K562 (cell line): ENCODE results near the gene TIGD1. TPM values are rescaled to one million over a fixed set of nuclear protein-coding genes. Genes with fewer than 3 reads are reported as not detected.

ENCODE experiments used
- ATAC-seq: fragments of 200-7000 bp; cut with Tn5 transposase; 3 replicates; pipeline ENCODE4 v1.9.1; 2020; ENCODE audit warnings: moderate library complexity
- BruUV-seq: library from RNA; stranded (reverse); fragments of 400-500 nt; replicated peaks from 2 replicates; lab custom pipeline; 2021; lab: Mats Ljungman, UMichigan
- CTCF ChIA-PET: fragments of 300-600 bp; formaldehyde crosslinking; extraction: SDS; loops from one replicate; lab custom pipeline; 2021; ENCODE audit warnings: low intra/inter-chr PET ratio; lab: Yijun Ruan, JAX
- POLR2A ChIA-PET: fragments of 300-600, 350-650 bp; sonication (Branson Sonifier 250); formaldehyde crosslinking; extraction: SDS; loops from one replicate; lab custom pipeline; 2021; ENCODE audit warnings: antibody characterized with exemption, inconsistent platforms; lab: Yijun Ruan, JAX
- DNase-seq, 4 experiments: peaks; one replicate each; pipeline versions ENCODE4 v3.0.0 to v3.0.0-alpha.2; 2011 to 2018; ENCODE audit warnings: low spot score in 3 of 4, mixed read lengths in 3 of 4; ENCODE audit errors: extremely low read depth in 1 of 4
- FAIRE-seq: peaks from 2 replicates; lab custom pipeline; 2011; peaks lifted over from hg19 to GRCh38; lab: Jason Lieb, UNC
- H2AFZ ChIP-seq: 2 replicates; pipeline ENCODE4 v1.6.0; 2011; ENCODE audit warnings: low read depth, low read length, control low read depth, inconsistent platforms
- H3K27ac ChIP-seq: fragments of 200-600 bp; 3 replicates; pipeline ENCODE4 v1.8.0; 2011; ENCODE audit warnings: low read depth, mild to moderate bottlenecking, control low read depth, inconsistent platforms, low read length, moderate library complexity, mixed read lengths; ENCODE audit errors: extremely low read depth
- H3K27me3 ChIP-seq, 2 experiments: fragments of 300-600 bp in 1 of 2; 2 replicates in 1 of 2; 3 replicates in 1 of 2; pipeline versions ENCODE4 v1.6.0 to v1.8.0; 2011; ENCODE audit warnings: inconsistent platforms in 2 of 2, low read length in 2 of 2, mild to moderate bottlenecking in 1 of 2, mixed read lengths in 1 of 2, moderate library complexity in 1 of 2; ENCODE audit not compliant: control insufficient read depth in 2 of 2, insufficient read depth in 2 of 2
- H3K36me3 ChIP-seq: fragments of 300-600 bp; 3 replicates; pipeline ENCODE4 v1.8.0; 2011; ENCODE audit warnings: mild to moderate bottlenecking, low read length, inconsistent platforms; ENCODE audit not compliant: control insufficient read depth, insufficient read depth
- H3K4me1 ChIP-seq, 2 experiments: fragments of 200-600 bp in 1 of 2; replicated peaks in 1 of 2; 2 replicates in 1 of 2; 3 replicates in 1 of 2; pipeline versions ENCODE4 v1.5.1 to v1.8.0; 2011; ENCODE audit warnings: inconsistent platforms in 2 of 2, low read length in 2 of 2, mild to moderate bottlenecking in 1 of 2, mixed read lengths in 1 of 2, moderate library complexity in 1 of 2; ENCODE audit not compliant: control insufficient read depth in 2 of 2, insufficient read depth in 2 of 2
- H3K4me2 ChIP-seq: 2 replicates; pipeline ENCODE4 v1.6.1; 2011; ENCODE audit warnings: low read length, control low read depth, inconsistent platforms, mixed read lengths; ENCODE audit not compliant: insufficient read depth
- H3K4me3 ChIP-seq: fragments of 200-600 bp; sonication (generic), shearing (Covaris generic); 2 replicates; pipeline ENCODE4 v1.5.1; 2016; ENCODE audit warnings: control low read depth, inconsistent platforms
- H3K79me2 ChIP-seq: fragments of 200-600 bp; 3 replicates; pipeline ENCODE4 v1.8.0; 2011; ENCODE audit warnings: low read length, inconsistent platforms; ENCODE audit not compliant: control insufficient read depth, insufficient read depth
- H3K9ac ChIP-seq, 2 experiments: 2 replicates each; pipeline versions ENCODE4 v1.6.0 to v1.6.1; 2011; ENCODE audit warnings: low read depth in 2 of 2, low read length in 2 of 2, control low read depth in 1 of 2, inconsistent platforms in 1 of 2, mild to moderate bottlenecking in 1 of 2, mixed read lengths in 1 of 2; ENCODE audit not compliant: insufficient read depth in 1 of 2
- H3K9me1 ChIP-seq: one replicate; pipeline ENCODE4 v1.6.0; 2011; ENCODE audit warnings: inconsistent platforms, mild to moderate bottlenecking, low read length, moderate library complexity; ENCODE audit not compliant: control insufficient read depth, insufficient read depth
- H3K9me3 ChIP-seq: replicated peaks from 2 replicates; pipeline ENCODE4 v1.5.1; 2011; ENCODE audit warnings: low read depth, low read length, inconsistent platforms; ENCODE audit not compliant: control insufficient read depth, insufficient read depth
- H4K20me1 ChIP-seq: replicated peaks from 2 replicates; pipeline ENCODE4 v1.6.1; 2011; ENCODE audit warnings: low read length, inconsistent platforms, mixed read lengths; ENCODE audit not compliant: control insufficient read depth, insufficient read depth
- CREM ChIP-seq: IDR thresholded peaks from 2 replicates; pipeline ENCODE4 v1.6.1; 2014; ENCODE audit warnings: antibody characterized with exemption, low read depth
- FOXO4 ChIP-seq: fragments of 450-650 bp; formaldehyde crosslinking; IDR thresholded peaks from 2 replicates; pipeline ENCODE4 v1.4.0; 2020; ENCODE audit warnings: mild to moderate bottlenecking, moderate library complexity
- MTA2 ChIP-seq: fragments of 450-650 bp; IDR thresholded peaks from 2 replicates; pipeline ENCODE4 v1.6.1; 2016; ENCODE audit warnings: low read depth
- RHOXF2B ChIP-seq: fragments of 250-450 bp; sonication (Bioruptor Pico); conservative IDR thresholded peaks from 2 replicates; pipeline ENCODE4 v1.5.1; 2021
- WHSC1 ChIP-seq: IDR thresholded peaks from one replicate; pipeline ENCODE4 v1.6.1; 2012; ENCODE audit warnings: low read length, control low read depth, inconsistent platforms
- ZKSCAN1 ChIP-seq: fragments of 150-350 bp; IDR thresholded peaks from 2 replicates; pipeline ENCODE4 v1.6.1; 2016; ENCODE audit warnings: low read depth, low read length
- ZNF280A ChIP-seq: fragments of 450-650 bp; IDR thresholded peaks from 2 replicates; pipeline ENCODE4 v1.6.1; 2018; ENCODE audit warnings: mild to moderate bottlenecking, low read depth; ENCODE audit not compliant: partially characterized antibody
- WGBS: fragments of 100-300 bp; shearing (Covaris generic); methylation state at CpG from one replicate; pipeline ENCODE4 v1.1.6; 2016; ENCODE audit warnings: low coverage, mixed read lengths; ENCODE audit not compliant: insufficient coverage; ENCODE audit errors: missing lambda C conversion rate; 5-methylcytosine and 5-hydroxymethylcytosine counted together
- in situ Hi-C: fragments of 300-500 bp; cut with MboI; formaldehyde crosslinking; loops from 4 replicates; pipeline ENCODE4 v1.15.0; 2018; ENCODE audit warnings: inconsistent platforms, mixed read lengths
- intact Hi-C: fragments of 100-400 bp; cut with micrococcal nuclease; formaldehyde crosslinking; loops from 2 replicates; pipeline ENCODE4 v1.14.2; 2022
- polyA plus RNA-seq, 8 experiments: library from polyadenylated mRNA; depleted of rRNA in 4 of 8; stranded (reverse) in 5 of 8; unstranded in 3 of 8; fragments of >200 nt; fragmentation: Nextera tagmentation in 2 of 8; fragmentation: Illumina TruSeq in 1 of 8; extraction: Ambion mirVana in 2 of 8; extraction: Trizol in 1 of 8; gene quantifications; 2 replicates each; pipeline versions ENCODE4 v1.2.1 to v1.2.3, GENCODE V29; 2011 to 2014; ENCODE audit warnings: inconsistent platforms in 1 of 8, missing spikeins in 1 of 8
- total RNA-seq, 7 experiments: library from RNA; depleted of rRNA in 6 of 7; stranded (reverse); fragments of >200 nt in 6 of 7; fragmentation: Illumina TruSeq in 2 of 7; extraction: Trizol in 2 of 7; gene quantifications; 2 replicates each; pipeline versions ENCODE4 v1.2.1 to v1.2.3, GENCODE V29; 2011 to 2021; ENCODE audit warnings: low replicate concordance in 1 of 7

The TIGD1 gene
- total and polyA plus RNA-seq, 9 of the 15 experiments (the other 6 are each of a cell fraction or from before 2014, with no cell fraction given): 2.0 to 10.1 (median 6.6) TPM

GRCh38 chr2:232569541-232569940 is 19.2 kb upstream of the TIGD1 start:
- Histone ChIP-seq H3K9ac (no peak overlapping the region), H3K4me2 (no peak overlapping the region), H3K9me1 (no peaks in the 10 kb centered on the region), H3K79me2 (no peaks in the 10 kb centered on the region), H3K4me1 (no peaks in the 10 kb centered on the region), H3K9me3 (no peaks in the 10 kb centered on the region), H3K27ac (no peak overlapping the region), H3K36me3 (peaks cover 66% of the 10 kb centered on the region; the same call in 2 of the 3 replicates), H2AFZ (no peak overlapping the region), H3K27me3 (no peaks in the 10 kb centered on the region), H3K4me3 (no peak overlapping the region), H4K20me1 (no peaks in the 10 kb centered on the region)
- FAIRE-seq (no peak), ATAC-seq (no peak), DNase-seq (no peak)
- ChIA-PET CTCF (no interaction called here), POLR2A (interaction anchor here (1.5 kb wide), 1 partner anchor 9 kb away, joined by 4 read pairs; no protein-coding TSS in a partner anchor)
- in situ Hi-C loops: no loop called here
- WGBS: 96% methylated on average over 8 of the region's 9 CpGs
- BruUV-seq: no TSS peak
- no peak for TF ChIP-seq CREM
- TF ChIP-seq ZNF280A: no peak
- no peak for TF ChIP-seq WHSC1
- TF ChIP-seq RHOXF2B (CRISPR knock-in tag): no peak
- TF ChIP-seq ZKSCAN1: no peak
- TF ChIP-seq FOXO4: no peak
- TF ChIP-seq MTA2: no peak
- intact Hi-C loops: no loop called here
